Brain pericyte (primary cell): ENCODE results near the gene CD8B.
A peak's percentile ranks its signal among the peaks of the same experiment; 100 is the strongest.
"Not testable (repeated sequence)": the region's sequence is repeated elsewhere in the genome, so short reads cannot be mapped to it uniquely, and the experiment has no call there.

Source experiments
- DNase-seq: peaks from one replicate; pipeline ENCODE4 v3.0.0-alpha.2; 2012; ENCODE audit warnings: low read depth, low spot score

CD8B gene

DNA sequence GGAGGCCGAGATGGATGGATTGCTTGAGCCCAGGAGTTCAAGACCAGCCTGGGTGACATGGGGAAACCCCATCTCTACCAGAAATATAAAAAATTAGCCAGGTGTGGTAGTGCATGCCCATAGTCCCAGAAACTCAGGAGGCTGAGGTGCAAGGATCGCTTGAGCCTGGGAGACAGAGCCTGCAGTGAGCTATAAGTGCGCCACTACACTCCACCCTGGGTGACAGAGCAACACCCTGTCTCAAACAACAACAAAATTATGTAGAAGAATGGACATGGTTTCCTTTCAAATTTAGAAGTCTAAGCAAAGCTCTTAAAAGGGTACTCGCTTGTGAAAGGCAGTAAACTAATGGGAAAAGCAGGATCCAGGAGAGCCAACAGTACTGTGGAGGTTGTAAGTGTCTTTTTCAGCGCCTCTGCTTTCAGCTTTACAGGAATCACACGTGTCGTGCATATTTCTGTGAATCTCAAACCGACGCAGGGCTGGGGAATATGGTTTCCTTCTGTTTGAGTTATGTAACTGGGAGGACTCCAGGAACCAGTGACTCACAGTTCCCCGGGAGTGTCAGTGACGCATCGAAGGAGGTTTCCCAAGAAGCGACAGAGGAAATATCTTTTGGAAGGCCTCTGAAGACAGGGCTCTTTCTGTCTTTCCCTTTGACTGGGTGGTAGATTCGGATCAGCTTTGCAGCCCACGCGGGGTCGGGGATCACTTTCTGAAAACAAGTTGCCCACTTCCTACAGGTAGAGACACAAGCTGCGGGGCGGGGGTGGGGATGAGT is 24.6 kb downstream of the CD8B start:
- DNase-seq, result peak; percentile 8

- not testable (repeated sequence) for DNase-seq
Observed at GRCh38 chr2:86835548-86835889, 26.2 kb downstream of the CD8B start.

DNA sequence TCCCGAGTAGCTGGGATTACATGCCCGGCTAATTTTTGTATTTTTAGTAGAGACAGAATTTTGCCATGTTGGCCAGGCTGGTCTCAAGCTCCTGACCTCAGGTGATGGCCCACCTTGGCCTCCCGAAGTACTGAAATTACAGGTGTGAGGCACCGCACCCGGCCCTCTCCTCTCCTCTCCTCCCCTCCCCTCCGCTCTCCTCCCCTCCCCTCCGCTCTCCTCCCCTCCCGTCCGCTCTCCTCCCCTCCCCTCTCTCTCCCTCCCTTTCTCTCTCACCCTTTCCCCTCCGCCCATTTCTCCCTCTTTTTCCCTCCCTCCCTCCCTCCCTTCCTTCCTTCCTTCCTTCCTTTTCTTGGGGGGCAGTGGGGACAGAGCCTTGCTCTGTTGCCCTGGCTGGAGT is 28.4 kb downstream of the CD8B start:
- DNase-seq, result no peak

DNA sequence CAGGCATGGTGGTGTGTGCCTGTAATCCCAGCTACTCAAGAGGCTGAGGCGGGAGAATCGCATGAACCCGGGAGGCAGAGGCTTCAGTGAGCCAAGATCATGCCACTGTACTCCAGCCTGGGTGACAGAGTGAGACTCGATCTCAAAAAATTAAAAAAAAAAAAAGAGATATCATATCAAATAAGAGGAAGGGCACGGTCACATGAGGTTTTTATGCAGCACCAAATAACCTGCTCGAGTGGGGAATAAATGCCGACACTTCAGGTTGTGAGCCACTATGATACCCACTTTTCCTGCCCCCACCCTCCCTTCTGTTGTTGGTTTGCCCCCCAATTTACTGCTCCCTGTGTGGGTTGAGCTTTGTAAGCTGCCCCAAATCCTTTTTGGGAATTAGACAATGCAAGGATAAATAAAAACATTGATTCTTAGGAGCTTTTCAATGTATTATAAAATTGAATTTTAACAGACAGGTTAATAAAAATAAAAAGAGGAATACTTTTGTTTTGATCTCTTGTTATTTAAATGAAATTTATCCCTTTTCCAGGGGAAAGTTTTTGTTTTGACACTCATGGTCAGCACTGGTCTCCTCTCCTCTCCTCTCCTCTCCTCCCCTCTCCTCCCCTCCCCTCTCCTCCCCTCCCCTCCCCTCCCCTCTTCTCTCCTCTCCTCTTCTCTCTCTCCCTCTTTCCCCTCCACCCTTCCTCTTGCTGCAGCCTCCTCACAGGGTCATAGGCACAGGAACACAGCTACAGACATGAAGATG is 29.2 kb downstream of the CD8B start:
- DNase-seq, result no peak

DNA sequence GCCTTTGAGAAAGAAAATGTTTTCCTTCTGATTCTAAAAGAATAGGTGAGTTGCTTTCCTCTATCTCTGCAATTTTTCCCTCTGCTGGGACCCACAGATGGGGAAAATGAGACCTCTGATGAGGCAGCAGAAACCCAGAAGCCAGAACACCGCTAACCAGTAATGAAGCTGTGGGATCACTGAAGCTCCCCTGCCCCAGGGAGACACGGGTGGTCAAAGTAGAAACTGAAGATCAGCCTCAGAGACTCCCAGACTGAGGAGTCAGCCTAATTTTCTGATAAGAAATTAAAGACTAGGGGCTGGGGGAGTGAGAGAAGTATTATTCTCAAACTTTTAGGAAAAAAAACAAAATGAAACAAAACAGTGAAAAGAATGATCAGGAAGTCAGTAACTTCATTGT is 30.1 kb downstream of the CD8B start:
- no peak for DNase-seq

- DNase-seq, result no peak
Observed at GRCh38 chr2:86826951-86827350, 34.7 kb downstream of the CD8B start.

- DNase-seq, result no peak
Observed at GRCh38 chr2:86825693-86826381, 35.8 kb downstream of the CD8B start.

DNA sequence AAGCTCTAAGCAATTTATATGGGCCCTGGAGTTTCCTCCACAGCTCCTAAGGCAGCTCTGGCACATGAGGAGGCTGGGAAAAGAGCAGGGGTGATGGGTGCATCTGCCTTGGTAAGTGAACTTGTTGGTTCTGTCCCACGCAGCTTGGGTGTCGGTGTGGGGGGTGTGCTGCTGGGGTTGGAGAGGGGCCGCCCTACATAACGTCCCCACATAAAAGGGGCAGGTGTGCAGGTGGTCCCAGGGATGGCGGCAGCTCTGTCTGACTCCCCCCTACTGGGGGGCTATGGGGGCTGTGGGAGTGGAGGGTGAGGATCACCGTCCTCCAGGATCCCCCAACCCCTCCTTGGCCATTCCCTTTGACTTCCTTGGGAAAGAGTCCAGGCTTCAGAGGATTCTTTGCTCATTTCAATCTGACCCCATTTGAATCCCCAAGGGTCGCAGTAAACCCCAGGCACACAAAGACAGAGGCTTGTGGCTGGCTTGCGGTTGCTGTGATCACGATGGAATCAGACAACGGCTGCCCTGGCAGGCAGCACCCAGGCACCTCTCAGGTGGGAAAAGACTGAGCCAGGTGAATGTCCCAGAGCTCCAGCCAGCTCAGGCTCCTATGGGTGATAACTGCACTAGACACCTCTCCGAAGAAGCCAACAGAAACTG is 36.5 kb downstream of the CD8B start:
- DNase-seq, result no peak

GRCh38 chr2:86822668-86823345 is 38.9 kb downstream of the CD8B start:
- no peak for DNase-seq

GRCh38 chr2:86821842-86822241 is 39.8 kb downstream of the CD8B start:
- DNase-seq, result no peak

DNA sequence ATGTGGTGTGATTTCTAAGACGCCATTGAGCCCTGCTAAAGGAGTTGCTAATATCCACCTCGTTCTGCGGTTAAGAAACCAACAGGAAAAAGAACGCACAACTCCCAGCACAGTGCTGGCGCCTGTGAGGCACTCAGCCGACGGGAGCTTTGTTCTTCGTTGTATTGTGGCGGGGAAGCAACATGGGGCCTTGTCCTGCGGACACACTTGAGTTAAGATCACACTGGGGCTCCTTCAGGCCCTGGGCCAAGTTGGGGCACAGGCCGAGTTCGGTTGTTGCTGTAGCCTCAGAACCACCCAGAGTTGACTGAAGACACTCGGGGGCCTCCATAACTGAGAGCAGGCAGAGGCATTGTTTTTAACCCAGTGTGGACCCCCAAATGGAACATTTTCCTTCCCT is 40.4 kb downstream of the CD8B start:
- no peak for DNase-seq

DNA sequence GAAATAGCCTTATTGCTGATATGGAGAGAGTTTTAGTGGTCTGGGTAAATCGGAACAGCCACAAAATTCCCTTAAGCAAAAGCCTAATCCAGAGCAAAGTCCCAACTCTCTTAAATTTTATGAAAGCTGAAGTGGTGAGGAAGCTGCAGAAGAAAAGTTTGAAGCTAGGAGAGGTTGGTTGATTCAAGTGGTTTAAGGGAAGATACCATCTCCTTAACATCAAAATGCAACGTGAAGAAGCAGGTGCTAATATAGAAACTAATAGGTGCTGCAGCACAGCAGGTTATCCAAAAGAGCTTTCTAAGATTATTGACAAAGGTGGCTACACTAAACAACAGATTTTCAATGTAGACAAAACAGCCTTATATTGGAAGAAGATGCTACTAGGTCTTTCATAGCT is 42.7 kb downstream of the CD8B start:
- no peak for DNase-seq

DNA sequence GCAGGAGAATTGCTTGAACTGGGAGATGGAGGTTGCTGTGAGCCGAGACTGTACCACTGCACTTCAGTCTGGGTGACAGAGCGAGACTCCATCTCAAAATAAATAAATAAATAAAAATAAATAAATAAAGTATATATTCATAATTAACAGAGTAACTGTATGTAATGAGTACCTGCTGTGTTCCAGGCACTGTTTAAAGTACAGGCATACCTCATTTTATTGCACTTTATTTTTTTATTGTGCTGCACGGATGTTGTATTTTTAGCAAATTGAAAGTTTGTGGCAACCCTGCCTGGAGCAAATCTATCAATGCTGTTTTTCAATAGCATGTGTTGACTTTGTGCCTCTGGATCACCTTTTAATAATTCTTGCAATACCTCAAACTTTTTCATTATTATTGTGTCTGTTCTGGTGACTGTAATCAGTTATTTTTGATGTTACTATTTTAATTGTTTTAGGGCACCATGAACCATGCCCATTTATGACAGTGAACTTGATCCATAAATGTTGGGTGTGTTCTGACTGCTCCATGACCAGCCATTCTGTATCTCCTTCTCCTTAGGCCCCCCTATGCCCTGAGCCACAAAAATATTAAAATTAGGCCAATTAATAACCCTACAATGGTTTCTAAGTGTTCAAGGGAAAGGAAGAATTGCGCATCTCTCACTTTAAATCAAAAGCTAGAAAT is 43.4 kb downstream of the CD8B start:
- DNase-seq, result no peak

DNA sequence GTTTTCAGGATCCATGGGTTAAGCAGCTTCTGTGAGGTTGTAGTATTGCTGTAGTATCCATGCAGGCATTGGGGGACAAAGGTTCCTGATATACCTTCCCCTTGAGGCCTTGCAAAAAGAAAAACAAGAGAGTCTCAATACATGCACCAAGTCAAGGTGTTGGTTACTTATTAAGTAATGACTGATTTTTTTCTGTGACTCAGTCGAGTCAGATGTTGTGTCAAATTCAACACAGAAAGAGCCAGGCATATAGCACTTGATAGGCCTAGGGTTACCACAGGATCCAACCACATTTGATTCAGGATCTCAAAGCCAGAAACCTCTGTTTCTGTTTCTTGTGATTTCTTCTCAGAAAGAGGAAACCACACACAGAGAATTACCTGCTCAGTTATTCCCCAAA is 46.1 kb downstream of the CD8B start:
- DNase-seq, result no peak

- no peak for DNase-seq
Observed at GRCh38 chr2:86809481-86810121, 52.1 kb downstream of the CD8B start.

DNA sequence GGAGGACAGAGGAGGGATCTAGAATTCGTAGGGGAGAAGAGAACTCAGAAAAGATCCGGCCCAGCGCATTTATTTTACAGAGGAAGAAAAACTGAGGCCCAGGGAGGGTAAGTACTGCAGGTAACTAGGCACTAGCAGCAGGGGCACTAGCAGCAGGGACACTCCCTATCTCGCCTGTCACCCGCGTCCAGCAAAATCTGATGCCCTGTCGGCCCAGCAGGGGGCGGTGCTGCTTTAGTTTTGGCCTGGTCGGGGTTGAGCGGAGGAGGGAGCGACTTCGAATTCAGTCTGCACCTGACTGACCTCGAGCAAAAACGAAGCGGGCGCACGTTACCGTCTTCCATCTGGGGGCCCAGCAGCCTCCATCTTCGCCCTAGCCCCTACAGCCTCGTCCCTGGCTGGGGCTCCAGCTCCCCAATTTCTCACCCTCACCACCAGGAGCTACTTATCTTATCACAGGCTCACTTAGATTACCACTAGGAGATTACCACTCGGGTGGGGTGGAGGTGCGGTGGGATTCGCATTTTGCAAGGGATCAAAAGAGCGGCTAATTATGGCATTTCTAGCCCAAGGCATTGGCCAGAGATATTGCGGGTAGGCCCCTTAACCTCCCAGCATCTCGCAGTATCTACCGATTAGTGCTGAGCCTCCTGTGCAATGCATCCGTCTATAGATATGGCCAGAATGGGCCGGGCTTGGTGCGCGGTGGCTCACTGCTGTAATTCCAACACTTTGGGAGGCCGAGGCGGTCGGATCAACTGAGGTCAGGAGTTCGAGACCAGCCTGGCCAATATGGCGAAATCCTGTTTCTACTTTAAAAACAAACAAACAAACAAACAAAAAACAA is 53.1 kb downstream of the CD8B start:
- no peak for DNase-seq

DNA sequence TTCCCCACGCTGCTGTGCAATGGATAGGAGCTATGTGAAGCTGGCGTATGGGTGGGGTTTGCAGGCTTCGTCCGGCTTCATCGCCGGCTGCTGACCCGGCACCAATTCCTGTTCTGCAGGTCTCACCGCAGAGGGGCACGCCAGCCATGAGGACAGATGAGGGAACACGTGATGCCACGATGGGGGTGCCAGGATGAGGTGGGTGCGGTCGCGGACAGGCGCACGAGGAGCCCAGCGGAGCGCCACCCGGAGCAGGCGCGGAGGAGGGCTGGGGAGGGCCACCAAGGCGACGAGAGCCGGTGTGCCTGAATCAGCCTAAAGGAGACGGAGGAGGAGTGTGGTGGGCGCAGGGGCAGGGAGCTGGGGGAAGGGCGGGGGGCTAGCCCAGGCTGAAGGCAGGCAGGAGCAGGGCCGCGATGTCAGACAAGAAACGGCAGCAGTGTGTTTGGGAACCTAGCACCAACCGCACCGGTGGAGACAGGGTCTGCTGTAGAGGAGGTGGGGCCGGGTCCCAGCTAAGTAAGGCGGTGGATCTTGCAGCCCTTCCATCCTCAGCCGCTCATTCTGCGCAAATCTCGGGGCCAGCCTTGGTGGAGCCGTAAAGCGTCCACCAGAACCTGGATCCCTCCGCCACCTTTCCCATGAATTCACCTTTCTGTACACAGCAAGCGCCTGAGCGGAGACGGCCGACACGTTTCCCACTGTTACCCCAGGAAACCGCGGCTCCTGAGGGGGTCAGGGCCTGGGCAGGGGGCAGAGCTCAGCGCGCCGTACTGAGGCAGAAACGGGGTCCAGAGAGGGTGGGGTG is 54.0 kb downstream of the CD8B start:
- DNase-seq, result no peak

- DNase-seq, result no peak
Observed at GRCh38 chr2:86807133-86807467, 54.6 kb downstream of the CD8B start.
